Stimulated activated CD8-positive, alpha-beta memory T cell treated with anti-CD3 and anti-CD28 coated beads, Interleukin-7, amount 100 ng/mL, for 24 hours (primary cell): ENCODE results near the gene SCAF1.

ENCODE experiments used
- DNase-seq: peaks from one replicate; pipeline ENCODE4 v3.0.0-alpha.2; 2020; ENCODE audit warnings: low read depth

Gene SCAF1

DNA sequence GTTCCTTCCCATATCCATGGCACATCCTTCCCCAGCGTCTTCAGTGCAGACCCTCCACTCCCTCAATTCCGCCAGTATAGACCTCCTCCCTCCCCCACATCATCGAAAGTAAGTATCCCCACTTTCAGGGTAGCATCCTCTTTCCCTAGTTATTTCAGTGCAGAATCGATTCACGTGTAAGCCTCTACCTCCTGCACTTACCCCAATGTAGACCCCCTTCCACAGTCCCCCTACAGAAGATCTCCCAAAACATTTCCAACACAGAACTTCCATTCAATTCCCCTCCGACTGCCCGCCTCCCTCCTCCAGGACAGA lies 23.0 kb downstream of the SCAF1 start:
- no peak for DNase-seq

DNA sequence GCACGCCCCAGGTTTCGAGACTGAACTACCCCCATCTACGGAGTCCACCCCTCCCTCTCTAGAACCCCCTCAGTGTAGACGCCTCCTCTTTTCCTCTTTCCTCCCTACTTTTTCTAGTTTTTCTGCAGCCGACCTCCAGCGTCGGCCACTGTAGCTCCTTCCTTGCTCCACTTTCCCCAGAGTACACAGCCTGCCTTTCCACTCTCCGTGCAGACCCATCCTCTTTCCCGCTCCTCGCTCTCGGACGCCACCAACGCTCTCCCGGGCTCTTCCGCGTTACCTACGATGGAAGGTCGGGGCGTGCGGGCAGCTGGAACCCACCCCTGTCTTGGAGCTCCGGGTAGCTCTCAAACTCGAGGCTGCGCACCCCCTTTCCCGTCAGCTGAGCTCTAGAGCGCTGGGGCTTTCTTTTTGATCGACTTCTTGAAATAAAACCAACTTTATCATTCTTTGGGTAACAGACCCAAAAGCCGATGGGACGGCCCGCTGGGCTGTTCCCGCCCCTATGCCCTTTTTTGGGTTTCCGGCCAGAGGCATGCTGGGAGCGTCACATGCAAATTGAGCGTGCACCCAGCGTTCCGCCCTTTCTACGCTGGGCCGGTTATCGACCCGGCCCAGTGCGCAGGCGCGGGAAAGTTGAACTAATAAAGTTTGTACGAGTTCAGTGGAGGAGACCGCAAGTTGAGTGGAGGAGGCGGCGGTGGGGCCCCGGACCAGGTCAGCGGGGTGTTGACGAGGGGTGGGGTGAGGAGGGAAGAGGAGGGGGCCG lies 23.5 kb downstream of the SCAF1 start, which contains the start of the genes BCL2L12 and IRF3:
Gene BCL2L12, plus strand, starts transcription at position 583 of the 769 bp plus-strand sequence. CDS start 760 bp downstream, outside the sequence.
Gene IRF3, minus strand, starts transcription at position 507 of the 769 bp plus-strand sequence. CDS start 1,019 bp downstream, outside the sequence.
- peak; percentile 98 for DNase-seq

DNA sequence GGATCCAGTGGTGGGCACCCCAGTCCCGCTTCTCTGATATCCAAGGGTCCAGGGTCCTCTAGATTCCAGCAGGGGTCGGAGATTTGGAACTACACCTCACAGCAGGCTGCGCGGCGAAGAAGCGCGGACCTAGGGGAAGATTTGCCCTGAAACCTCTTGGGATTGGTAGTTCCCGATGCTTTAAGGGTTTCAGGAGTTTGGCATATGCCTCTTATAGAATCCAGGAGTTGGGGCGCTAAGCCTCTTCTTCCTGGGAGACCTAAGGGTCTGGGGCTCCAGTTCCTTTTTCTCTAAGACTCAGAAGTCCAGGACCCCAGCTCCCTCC lies 24.1 kb downstream of the SCAF1 start:
- no peak for DNase-seq

DNA sequence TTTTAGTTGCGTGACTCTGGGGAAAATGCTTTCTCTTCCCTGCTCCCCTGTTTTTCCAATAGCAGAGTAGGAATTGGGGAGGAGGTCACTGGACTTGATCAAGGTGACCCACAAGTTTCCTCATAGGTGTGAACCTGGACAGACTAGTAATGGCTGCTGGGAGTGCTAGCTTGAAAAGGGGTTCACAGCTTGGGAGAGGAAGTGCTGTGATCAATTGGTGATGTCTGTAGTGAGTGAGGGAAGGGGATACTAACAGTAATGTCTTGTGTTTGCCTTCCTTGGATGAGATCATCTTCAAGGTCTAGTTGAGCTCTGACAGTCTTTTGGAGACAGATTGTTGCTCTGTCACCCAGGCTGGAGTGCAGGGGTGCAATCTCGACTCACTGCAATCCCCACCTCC lies 25.5 kb downstream of the SCAF1 start:
- DNase-seq: no peak

DNA sequence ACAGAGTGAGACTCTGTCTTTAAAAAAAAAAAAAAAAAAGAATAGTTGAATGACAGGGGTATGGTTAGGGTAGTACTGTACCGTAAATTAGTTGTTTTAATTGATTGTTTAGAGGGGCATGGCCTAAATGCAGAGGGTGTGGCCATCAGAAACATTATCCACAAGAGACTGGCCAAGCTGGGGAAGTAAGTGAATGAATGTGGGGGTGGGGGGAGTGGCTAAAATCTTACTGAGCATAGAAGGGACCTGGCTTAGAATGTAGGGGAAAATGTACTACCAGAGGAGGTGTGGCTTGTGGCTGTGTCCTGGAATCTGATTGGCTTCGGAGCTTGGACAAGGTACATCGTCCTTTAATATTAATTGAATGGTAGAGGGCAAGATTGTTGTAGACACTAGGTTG lies 27.5 kb downstream of the SCAF1 start:
- no peak for DNase-seq

DNA sequence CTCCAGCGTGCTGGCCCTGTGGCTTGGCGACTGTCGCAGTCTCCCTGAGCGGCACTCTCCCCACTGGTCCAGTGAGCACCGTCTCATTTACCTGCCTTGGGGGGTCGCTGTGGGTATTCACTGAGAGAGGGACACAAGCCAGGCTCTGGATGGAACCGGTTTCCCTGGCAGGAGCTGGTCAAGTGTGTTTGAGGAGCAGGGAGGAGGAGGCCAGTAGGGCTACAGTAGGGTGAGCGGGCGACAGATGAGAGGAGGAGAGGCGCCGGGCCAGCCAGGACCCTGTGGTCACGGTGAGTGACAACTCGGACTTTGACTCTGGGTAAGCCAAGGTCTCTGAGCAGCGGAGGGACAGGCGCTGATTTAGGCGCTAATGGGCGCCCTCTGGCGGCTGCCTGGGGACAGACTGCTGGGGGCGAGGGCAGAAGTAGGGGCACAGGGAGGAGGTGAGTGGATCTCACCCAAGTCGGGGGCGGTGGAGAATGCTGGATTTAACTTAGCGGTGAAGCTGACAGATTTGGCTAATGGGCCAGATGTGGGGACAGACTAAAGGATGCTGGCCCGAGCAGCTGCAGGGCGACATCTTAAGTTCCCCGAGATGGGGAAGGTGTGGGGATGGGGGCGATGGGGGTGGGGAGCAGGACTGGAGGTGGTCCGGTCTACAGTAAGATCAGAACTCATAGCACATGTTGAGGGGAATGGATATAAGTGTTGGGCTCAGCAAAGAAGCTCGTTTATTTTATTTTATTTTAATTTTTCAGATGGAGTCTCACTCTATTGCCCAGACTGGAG lies 30.3 kb downstream of the SCAF1 start:
- DNase-seq: peak; percentile 64

DNA sequence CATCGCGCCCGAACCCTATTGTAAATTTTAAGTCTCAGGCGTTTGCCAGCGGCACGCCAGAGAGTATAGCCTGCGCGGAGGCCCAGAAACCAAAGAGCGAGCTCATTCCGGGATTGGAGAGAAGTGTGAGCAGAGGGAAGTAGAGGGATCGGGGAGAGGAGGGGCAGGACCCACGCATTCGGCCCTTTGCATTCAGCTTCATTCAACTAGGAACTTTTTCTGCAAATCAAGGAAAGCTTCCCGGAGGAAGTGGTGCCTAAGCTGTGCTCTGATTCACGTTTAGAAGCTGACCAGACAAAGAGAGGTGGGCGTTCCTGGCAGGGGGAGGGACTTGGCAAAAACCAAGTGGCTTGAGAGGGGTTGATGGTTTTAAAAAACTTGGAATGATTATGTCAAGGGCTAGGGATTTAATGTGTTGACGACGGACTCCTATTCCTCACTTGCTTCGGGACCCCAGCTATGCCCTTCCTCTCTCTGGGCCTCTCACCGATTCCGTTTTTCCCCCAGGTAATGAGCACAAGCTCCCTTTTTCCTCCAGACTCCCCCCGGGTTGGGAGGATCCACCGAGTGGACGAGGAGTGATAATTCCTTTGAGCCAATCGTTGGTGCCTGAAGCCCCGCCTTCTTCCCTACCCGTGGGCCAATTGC lies 34.3 kb downstream of the SCAF1 start:
- DNase-seq: no peak

DNA sequence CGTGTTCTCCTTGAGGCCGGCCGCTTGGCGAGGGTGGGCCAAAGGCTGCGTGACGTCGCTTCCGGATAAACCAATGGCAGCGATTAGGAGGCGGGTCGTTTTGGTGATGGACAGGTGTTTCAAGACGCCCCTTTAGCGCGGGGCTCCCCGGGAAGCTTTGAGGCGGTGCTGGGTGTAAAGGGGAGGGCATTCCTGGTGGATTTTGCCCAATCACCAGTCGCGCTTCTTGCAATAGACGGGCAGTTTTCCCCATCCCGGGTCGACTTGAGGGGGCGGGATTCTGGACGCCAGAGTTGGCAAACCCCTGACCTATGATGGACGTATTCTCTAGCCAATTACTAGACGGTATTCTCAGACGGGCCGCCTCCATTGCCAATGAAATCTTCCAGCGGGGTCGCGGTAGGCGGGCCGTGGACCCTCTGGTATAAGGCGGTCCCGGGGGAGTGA lies 34.8 kb downstream of the SCAF1 start:
- DNase-seq: peak; percentile 94

DNA sequence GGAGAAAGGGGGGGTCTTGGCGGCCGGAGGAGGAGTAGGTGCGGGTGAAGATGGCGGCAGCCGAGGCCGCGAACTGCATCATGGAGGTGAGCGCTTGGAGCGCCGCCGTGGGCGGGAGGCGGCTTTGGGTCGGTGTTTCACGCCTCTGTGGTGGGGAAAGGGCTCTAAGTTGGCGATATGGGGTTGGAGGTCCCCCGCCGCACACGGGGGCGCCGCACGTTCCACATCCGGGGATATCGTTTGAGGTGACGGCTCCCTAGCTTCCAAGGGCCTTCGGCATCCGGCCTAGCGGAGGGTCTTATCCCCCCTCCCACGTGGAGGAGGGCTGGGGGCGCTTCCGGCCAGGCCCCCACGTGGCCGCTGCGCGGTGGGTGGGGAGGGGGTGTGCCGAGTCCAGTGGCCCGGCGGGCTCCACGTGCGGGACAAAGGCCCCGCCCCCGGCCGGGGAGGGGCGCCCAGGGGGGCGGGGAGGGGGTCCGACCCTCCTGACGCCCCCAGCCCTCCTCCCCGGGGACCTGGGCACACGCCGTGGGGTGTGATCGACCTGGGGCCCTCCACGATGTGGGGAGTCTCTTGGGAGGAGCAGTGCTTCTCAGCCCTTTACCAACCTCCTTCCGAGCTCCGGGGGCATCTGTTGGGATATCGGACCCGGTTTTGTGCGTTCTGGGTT lies 35.4 kb downstream of the SCAF1 start, which contains the start of gene PRMT1:
Gene PRMT1, plus strand, starts transcription at position 41 of the 670 bp plus-strand sequence. Its CDS starts 10 bp downstream, at position 51.
- no peak for DNase-seq

DNA sequence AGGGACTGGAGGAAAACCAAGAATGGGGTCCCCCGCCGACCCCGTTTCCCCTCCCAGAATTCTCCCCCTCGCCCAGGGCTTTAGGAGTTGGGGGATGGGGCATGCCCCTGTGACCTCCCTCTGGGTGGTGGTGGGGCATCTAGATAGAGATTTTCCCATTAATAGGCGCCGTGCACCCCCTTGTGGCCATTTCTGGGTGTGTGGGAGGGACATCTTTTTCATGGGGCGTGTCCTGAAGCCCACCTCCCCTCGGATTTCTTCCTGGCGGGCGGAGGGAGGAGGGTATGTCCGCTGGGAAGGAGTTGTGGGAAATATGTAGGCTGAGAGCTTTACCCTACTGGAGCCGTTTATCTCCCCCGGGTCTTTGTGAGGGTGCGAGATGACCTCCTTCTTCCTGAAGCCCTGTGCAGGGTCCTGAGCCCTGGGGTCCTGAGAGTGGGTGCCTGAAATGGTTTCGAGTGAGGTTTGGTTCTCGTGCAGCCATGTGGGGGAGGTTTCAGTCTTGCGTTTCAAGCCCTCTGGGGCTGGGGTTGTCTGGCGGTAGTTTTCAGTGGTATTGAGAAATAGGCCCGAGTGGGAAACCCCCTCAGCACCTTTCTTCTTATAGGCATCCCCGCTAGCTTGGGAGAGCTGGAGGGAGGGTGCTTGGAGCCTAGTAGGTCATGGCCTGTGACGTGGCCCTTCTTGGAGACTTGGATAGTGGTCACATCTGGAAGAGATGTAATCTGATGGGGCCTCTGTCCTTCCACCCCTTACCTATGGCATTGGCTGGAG lies 36.1 kb downstream of the SCAF1 start:
- peak; percentile 62 for DNase-seq

DNA sequence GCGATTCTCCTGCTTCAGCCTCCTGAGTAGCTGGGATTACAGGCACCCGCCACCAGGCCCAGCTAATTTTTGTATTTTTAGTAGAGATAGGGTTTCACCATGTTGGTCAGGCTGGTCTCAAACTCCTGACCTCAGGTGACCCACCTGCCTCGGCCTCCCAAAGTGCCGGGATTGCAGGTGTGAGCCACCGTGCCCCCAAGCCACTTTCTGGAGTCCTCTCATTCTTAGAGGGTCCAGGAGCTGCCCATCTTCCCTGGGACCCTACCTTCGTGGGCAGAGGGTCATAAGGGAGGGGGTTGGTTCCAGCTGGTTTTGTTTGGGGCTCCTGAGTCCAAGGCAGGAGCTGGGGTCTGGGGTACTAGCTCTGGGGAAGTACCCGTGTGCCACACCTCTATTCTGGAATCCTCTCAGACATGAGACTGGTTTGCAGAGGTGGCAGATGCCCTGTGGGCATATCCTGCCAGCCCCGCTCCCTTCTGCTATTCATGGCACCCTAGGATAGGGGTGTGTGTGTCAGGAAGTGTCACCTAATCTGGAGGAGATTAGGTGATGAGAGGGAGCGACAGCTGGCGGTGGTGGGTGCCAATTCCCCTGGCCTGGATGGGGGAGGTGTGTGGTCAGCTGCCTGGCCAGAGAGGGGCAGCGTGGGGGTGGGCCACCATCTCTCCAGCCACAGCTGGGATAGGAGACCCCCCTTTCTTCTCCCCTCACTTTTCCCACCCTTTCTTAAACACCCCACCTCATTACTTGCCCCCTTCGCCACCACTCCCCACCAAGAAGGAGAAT lies 37.2 kb downstream of the SCAF1 start:
- DNase-seq: no peak

DNA sequence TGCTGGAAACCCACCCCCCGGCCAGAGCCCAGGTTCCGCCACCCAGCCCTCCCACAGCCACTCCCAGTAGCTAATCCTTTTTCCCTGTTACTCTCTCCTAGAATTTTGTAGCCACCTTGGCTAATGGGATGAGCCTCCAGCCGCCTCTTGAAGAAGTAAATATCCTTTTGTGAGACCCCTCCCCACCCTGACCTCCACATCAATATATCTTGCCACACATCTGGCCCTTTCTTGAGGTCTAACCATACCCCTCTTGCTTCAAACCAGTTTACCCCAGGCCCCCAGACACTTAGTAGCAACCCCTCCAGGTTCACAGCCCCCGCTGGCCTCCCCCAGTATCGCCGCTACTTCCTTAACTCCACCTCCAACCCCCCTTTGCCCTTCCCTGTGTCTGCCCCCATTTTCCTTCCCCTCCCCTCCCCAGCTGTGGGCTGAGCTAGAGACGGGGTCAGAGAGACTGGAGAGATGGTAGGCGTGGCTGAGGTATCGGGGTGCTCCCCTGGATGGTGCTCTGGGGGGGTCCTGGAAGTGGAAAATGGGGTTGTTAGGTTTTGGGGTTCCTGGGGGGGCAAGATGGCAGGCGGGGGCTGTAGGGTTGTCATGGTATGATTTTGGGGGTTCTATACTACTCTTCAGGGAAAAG lies 37.9 kb downstream of the SCAF1 start:
- no peak for DNase-seq

DNA sequence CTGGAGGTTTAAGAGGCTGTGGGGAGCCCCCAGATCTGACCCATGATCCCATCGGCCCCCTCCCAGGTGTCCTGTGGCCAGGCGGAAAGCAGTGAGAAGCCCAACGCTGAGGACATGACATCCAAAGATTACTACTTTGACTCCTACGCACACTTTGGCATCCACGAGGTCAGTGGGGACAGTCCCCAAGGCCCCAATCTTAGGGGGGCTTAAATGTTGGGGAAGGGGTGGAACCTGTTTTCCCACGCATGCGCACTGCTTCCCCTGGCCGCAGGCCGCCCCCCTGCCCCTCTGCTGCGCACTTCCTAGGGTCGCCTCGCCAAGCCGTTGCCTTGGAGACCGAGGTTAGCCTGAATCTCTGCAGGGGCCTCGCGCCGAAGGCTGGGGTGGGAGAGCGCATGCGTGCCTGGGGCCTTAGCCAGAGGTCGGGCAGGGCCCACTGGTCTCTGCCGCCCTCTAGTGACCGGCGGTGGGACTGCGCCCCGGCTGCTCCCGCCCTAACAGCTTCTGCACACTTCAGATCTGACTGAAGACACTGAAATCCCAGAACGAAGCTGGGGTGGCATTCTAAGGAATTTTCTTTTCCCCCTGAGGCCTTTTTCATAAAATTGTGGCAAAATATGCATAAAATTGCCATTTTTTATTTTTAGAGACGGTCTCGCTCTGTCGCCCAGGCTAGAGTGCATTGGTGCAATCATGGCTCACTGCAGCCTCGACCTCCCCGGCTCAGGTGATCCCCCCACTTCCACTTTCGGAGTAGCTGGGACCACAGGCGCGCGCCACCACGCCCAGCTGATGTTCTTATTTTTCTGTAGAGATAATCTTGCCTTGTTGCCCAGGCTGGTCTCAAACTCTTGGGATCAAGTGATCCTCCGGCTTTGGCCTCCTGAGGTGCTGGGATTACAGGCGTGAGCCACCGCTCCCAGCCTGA lies 38.7 kb downstream of the SCAF1 start:
- DNase-seq: peak; percentile 91

DNA sequence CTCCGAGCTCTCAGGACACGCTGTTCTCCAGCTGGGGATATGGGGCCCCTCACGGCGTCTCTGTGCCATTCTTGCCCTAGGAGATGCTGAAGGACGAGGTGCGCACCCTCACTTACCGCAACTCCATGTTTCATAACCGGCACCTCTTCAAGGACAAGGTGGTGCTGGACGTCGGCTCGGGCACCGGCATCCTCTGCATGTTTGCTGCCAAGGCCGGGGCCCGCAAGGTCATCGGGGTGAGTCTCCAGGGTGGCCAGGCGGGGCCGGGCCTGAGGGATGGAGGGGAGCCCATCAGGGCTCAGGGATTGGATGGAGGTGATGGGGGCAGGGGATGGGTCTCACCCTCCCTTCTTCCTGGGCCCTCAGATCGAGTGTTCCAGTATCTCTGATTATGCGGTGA lies 39.8 kb downstream of the SCAF1 start:
- no peak for DNase-seq

DNA sequence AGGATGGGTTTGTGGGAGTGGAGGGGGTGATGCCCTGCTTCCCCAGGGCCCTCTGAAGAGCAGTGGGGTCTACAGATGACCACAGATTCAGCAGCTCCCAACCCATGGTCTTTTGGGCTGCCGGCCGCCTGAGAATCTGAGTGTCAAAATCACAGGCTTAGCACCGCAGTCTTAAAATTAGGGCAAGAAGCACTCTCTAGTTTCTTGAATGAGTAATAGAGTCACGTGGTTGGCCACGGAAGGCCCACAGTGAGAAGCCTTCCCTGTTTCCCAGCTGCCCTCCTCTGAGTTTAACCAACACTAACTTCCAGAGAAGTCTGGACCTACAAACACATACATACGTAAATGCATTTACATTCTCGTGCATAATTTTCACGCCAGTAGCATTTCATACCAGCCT lies 40.3 kb downstream of the SCAF1 start:
- DNase-seq: no peak

DNA sequence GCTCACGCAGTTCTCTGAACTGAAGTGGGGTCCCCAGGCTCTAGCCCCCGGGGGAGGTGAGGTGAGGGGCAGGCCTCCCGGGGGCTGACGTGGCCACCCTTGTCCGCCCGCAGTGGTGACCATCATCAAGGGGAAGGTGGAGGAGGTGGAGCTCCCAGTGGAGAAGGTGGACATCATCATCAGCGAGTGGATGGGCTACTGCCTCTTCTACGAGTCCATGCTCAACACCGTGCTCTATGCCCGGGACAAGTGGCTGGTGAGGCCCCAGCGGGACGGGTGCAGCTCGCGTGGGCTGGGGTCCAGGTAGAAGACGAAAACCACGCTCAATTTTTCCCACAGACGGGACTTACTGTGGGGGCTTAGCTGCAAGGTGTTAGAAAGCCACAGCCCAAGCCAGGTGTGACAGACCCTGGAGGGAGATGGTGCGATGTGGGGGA lies 41.8 kb downstream of the SCAF1 start:
- no peak for DNase-seq

DNA sequence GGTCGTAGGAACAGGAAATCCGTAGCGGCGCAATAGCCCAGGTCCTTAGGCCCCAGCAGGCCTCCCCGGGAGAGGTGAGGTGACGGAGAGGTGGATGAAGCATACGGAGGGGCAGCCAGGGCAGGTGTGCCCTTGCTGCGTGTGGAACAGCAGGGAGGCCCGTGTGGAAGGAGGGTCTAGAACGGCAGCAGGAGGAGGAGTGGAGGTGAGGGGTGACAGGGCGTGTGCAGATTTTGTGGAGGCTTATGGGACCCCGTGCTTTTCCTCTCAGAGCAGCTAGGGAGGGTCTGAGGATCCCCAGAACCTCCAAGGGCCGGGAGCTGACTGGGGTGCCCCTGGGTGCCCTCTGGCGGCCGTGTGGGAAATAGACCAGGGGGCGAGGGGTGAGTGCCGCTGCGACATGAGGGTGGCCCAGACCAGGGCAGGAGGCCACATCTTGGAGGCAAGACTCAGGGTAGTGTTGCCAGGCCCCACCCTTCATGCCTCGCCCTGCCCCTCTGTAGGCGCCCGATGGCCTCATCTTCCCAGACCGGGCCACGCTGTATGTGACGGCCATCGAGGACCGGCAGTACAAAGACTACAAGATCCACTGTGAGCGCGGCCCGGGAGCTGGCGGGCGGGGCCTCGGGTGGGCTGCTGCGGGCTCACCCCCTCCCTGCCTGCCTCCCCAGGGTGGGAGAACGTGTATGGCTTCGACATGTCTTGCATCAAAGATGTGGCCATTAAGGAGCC lies 42.4 kb downstream of the SCAF1 start:
- DNase-seq: no peak

DNA sequence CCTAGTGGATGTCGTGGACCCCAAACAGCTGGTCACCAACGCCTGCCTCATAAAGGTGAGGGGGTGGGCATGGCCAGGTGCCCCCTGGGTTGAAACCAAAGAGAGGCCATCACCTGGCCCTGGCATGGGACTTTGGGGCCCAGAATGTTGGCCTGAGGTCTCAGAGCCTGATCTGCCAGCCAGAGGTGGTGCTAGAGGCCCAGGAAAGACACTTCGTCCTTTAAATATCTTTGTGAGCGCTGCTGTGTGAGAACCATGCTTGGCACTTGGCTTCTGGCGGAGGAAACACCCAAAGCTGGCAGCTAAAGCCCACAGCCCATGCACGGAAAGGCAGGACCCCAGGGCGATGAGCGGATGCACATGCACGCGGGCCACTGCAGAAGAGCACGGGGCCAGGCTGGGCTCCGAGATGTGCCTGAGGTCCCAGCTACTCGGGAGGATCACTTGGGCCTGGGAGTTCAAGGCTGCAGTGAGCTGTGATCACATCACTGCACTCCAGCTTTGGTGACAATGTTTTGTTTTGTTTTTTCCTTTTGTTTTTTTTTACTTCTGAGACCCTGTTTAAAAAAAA lies 43.1 kb downstream of the SCAF1 start:
- DNase-seq: no peak
